HFFc6 (cell line): Measurements from ENCODE around the gene SCD5. TPM values are rescaled to one million over a fixed set of nuclear protein-coding genes. Genes with fewer than 3 reads are reported as not detected.

Source experiments
- DNase-seq: peaks from one replicate; pipeline ENCODE4 v3.0.0-alpha.2; 2018
- H3K27ac Mint-ChIP-seq: 2 replicates; pipeline ENCODE4 v1.8.0; 2020; ENCODE audit warnings: mild to moderate bottlenecking, mixed read lengths
- H3K27me3 Mint-ChIP-seq: 2 replicates; pipeline ENCODE4 v1.8.0; 2021; ENCODE audit warnings: mild to moderate bottlenecking, moderate library complexity, mixed read lengths; ENCODE audit not compliant: insufficient read depth
- H3K36me3 Mint-ChIP-seq: 2 replicates; pipeline ENCODE4 v1.8.0; 2021; ENCODE audit warnings: low read depth, mixed read lengths
- H3K4me1 Mint-ChIP-seq: 2 replicates; pipeline ENCODE4 v1.8.0; 2020; ENCODE audit warnings: low read depth, mixed read lengths
- H3K4me3 Mint-ChIP-seq: 2 replicates; pipeline ENCODE4 v1.8.0; 2020; ENCODE audit warnings: mild to moderate bottlenecking, moderate library complexity, mixed read lengths
- H3K9me3 Mint-ChIP-seq: 2 replicates; pipeline ENCODE4 v1.8.0; 2020; ENCODE audit warnings: mild to moderate bottlenecking, mixed read lengths
- CTCF ChIP-seq: fragments of 200-600 bp; sonication (generic); IDR thresholded peaks from 2 replicates; pipeline ENCODE4 v1.5.0; 2021; ENCODE audit warnings: antibody characterized with exemption, mild to moderate bottlenecking
- total RNA-seq, 6 experiments: library from RNA; stranded (reverse); fragmentation: NEBNext Ultra II Directional; extraction: Animal tissue kit (Norgen Biotek cat#: 25700); gene quantifications; 2 replicates in 1 of 6; 3 replicates in 5 of 6; pipeline ENCODE4 v1.2.3, GENCODE V29; 2021

The SCD5 gene
- total RNA-seq, 6 experiments from 2014 or later = 28.4 to 36.4 (median 32.0) TPM

GRCh38 chr4:82774711-82775171 lies 23.9 kb downstream of the SCD5 start:
- Mint-ChIP-seq H3K4me1 (peaks cover 49% of the 10 kb centered on the region), H3K4me3 (peak overlapping the region; percentile 31), H3K9me3 (no peaks in the 10 kb centered on the region), H3K27me3 (no peaks in the 10 kb centered on the region; the same call in 1 of the 2 replicates), H3K27ac (peak overlapping the region; percentile 3; the same call in 1 of the 2 replicates), H3K36me3 (no peaks in the 10 kb centered on the region)
- no peak for TF ChIP-seq CTCF
- DNase-seq = peak; percentile 22

- Mint-ChIP-seq H3K4me1 (peaks cover 44% of the 10 kb centered on the region), H3K9me3 (no peaks in the 10 kb centered on the region), H3K4me3 (no peak overlapping the region), H3K27ac (no peak overlapping the region), H3K36me3 (no peaks in the 10 kb centered on the region), H3K27me3 (no peaks in the 10 kb centered on the region; the same call in 1 of the 2 replicates)
- DNase-seq = no peak
- no peak for TF ChIP-seq CTCF
Measured at GRCh38 chr4:82773057-82773456, 25.5 kb downstream of the SCD5 start.

GRCh38 chr4:82770607-82771006 lies 28.0 kb downstream of the SCD5 start:
- DNase-seq = no peak
- no peak overlapping the region for H3K27ac Mint-ChIP-seq
- H3K27me3 Mint-ChIP-seq = no peaks in the 10 kb centered on the region; the same call in 1 of the 2 replicates
- H3K9me3 Mint-ChIP-seq = peaks cover 10% of the 10 kb centered on the region
- peaks cover 26% of the 10 kb centered on the region for H3K4me1 Mint-ChIP-seq
- TF ChIP-seq CTCF = no peak
- peaks cover 15% of the 10 kb centered on the region for H3K36me3 Mint-ChIP-seq
- H3K4me3 Mint-ChIP-seq = no peak overlapping the region

- no peak for TF ChIP-seq CTCF
- H3K36me3 Mint-ChIP-seq = peaks cover 20% of the 10 kb centered on the region
- H3K4me3 Mint-ChIP-seq = no peak overlapping the region
- DNase-seq = no peak
- H3K27ac Mint-ChIP-seq = no peak overlapping the region
- peaks cover 16% of the 10 kb centered on the region for H3K9me3 Mint-ChIP-seq
- H3K27me3 Mint-ChIP-seq = no peaks in the 10 kb centered on the region; the same call in 1 of the 2 replicates
- peaks cover 6% of the 10 kb centered on the region for H3K4me1 Mint-ChIP-seq
Measured at GRCh38 chr4:82765134-82765533, 33.5 kb downstream of the SCD5 start.

- DNase-seq = peak; percentile 13
- H3K27me3 Mint-ChIP-seq = peaks cover 4% of the 10 kb centered on the region
- no peak overlapping the region for H3K4me3 Mint-ChIP-seq
- H3K4me1 Mint-ChIP-seq = peaks cover 6% of the 10 kb centered on the region
- peak overlapping the region; percentile 14; the same call in 1 of the 2 replicates for H3K27ac Mint-ChIP-seq
- no peak for TF ChIP-seq CTCF
- H3K9me3 Mint-ChIP-seq = peaks cover 12% of the 10 kb centered on the region
- H3K36me3 Mint-ChIP-seq = peaks cover 10% of the 10 kb centered on the region
Measured at GRCh38 chr4:82761229-82761628, 37.4 kb downstream of the SCD5 start.
